Measurements from ENCODE around the gene STK11.

The STK11 gene

GRCh38 chr19:1224847-1225246 is 19.3 kb downstream of the STK11 start:
- CTCF ChIA-PET: interaction anchor here (0.9 to 1.5 kb wide), 5 partner anchors 11 to 111 kb away, joined by 3 to 5 read pairs (median 4); partner anchors contain the start of gene ATP5F1D
- TF ChIP-seq, protein P1, sequence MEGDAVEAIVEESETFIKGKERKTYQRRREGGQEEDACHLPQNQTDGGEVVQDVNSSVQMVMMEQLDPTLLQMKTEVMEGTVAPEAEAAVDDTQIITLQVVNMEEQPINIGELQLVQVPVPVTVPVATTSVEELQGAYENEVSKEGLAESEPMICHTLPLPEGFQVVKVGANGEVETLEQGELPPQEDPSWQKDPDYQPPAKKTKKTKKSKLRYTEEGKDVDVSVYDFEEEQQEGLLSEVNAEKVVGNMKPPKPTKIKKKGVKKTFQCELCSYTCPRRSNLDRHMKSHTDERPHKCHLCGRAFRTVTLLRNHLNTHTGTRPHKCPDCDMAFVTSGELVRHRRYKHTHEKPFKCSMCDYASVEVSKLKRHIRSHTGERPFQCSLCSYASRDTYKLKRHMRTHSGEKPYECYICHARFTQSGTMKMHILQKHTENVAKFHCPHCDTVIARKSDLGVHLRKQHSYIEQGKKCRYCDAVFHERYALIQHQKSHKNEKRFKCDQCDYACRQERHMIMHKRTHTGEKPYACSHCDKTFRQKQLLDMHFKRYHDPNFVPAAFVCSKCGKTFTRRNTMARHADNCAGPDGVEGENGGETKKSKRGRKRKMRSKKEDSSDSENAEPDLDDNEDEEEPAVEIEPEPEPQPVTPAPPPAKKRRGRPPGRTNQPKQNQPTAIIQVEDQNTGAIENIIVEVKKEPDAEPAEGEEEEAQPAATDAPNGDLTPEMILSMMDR (IDR thresholded peaks at IDR 0.05; ENCODE audit: control extremely low read depth, extremely low read depth, low read depth, missing control alignments): no peak
- POLR2A ChIA-PET: no interaction called here
- no peak for DNase-seq (ENCODE audit: extremely low spot score)

- no peak for DNase-seq (ENCODE audit: extremely low spot score)
- POLR2A ChIA-PET: no interaction called here
- CTCF ChIA-PET: interaction anchor here (0.9 to 1.5 kb wide), 7 partner anchors 8 to 112 kb away, joined by 3 to 5 read pairs (median 4); partner anchors contain the start of gene ATP5F1D
These were observed 20.1 kb downstream of the STK11 start for GRCh38 chr19:1225440-1226226.

GRCh38 chr19:1226227-1226518 is 20.6 kb downstream of the STK11 start:
- TF ChIP-seq, protein P1 (IDR thresholded peaks at IDR 0.05; ENCODE audit: control extremely low read depth, extremely low read depth, low read depth, missing control alignments): no peak
- ChIA-PET POLR2A (no interaction called here), CTCF (interaction anchor here (1.0 to 1.5 kb wide), 5 partner anchors 9 to 113 kb away, joined by 3 to 4 read pairs (median 4); partner anchors contain the start of gene ATP5F1D)
- no peak for DNase-seq (ENCODE audit: extremely low spot score)

More at GRCh38 chr19:1225440-1226226, 20.1 kb downstream of the STK11 start:
- TF ChIP-seq, protein P1 (IDR thresholded peaks at IDR 0.05; ENCODE audit: control extremely low read depth, extremely low read depth, low read depth, missing control alignments): no peak

GRCh38 chr19:1226522-1227303 is 21.1 kb downstream of the STK11 start:
- CTCF ChIA-PET: interaction anchor here (1.0 to 1.3 kb wide), 2 partner anchors 9 to 35 kb away, joined by 3 to 4 read pairs; no protein-coding TSS in a partner anchor
- TF ChIP-seq, protein P1 (IDR thresholded peaks at IDR 0.05; ENCODE audit: control extremely low read depth, extremely low read depth, low read depth, missing control alignments): no peak
- POLR2A ChIA-PET: no interaction called here
- DNase-seq (ENCODE audit: extremely low spot score): no peak

DNA sequence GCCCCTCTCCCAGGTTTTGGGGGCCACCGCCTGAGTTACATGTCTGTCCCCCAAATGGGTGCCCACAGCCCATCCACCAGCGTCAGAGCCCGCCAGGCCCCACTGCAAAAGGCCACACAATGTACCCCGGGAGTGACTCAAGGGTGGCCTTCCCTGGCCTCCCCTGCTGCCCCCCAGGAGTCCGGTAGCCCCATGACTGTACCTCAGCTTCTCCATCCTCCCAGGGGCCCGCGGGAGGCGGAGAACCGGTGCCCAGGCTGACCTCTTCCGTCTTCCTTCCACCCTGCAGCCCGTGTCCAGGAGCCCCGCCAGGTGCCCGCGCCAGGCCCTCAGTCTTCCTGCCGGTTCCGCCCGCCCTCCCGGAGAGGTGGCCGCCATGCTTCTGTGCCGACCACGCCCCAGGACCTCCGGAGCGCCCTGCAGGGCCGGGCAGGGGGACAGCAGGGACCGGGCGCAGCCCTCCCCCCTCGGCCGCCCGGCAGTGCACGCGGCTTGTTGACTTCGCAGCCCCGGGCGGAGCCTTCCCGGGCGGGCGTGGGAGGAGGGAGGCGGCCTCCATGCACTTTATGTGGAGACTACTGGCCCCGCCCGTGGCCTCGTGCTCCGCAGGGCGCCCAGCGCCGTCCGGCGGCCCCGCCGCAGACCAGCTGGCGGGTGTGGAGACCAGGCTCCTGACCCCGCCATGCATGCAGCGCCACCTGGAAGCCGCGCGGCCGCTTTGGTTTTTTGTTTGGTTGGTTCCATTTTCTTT is 21.9 kb downstream of the STK11 start:
- no peak for DNase-seq (ENCODE audit: extremely low spot score)
- CTCF ChIA-PET: no interaction called here
- POLR2A ChIA-PET: interaction anchor here (0.6 to 1.0 kb wide), 3 partner anchors 42 to 97 kb away, joined by 5 to 7 read pairs (median 5); partner anchors contain the start of gene CIRBP
- TF ChIP-seq, protein P1 (IDR thresholded peaks at IDR 0.05; ENCODE audit: control extremely low read depth, extremely low read depth, low read depth, missing control alignments): no peak
